ENCODE results near the gene SPEF1.

DNA sequence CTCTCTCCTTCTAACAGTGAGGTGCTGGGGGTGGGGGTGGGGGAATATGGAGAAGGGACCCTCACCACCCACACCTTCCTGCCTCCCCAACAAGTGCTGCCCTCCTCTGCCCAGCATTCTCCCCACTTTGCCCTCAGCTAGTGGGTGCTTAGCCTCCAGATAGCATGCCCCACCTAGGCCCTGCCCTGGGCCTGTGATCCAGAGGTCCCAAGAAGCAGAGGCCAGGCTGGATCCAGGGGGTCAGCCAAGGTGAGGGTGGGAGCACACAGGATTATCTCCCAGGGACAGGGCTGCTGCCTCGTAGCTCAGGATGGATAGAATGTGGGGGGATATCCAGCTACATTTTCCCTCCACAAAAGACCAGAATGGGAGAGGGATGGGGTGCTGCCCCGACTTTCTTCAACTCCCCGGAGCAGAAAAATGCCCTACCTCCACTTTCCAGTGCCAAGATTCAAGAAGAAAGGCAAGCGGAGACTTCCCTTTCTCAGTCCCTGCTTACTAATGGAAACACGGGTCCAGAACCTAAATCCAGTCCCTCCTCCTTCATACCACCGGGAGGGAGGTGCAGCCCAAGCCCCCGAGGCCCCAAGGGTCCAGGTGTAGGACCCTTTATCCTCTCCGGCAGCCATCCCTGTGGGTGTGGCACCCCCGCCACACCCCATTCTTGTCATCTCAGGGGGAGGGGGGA lies 14.7 kb downstream of the SPEF1 start:
- TF ChIP-seq YY1 (IDR thresholded peaks at IDR 0.05; ENCODE audit: insufficient read depth, insufficient read length) (no peak), SUZ12 (IDR thresholded peaks at IDR 0.05; ENCODE audit: extremely low read depth, insufficient read depth, insufficient read length) (no peak)

Data from NT2/D1 (cell line).